ENCODE measurements around the gene ST8SIA4. TPM values are rescaled to one million over a fixed set of nuclear protein-coding genes. Genes with fewer than 3 reads are reported as not detected.
"Not testable (repeated sequence)": the region's sequence is repeated elsewhere in the genome, so short reads cannot be mapped to it uniquely, and the experiment has no call there.

Gene ST8SIA4
- total RNA-seq, 2 experiments from 2014 or later, result 17.8 to 19.5 TPM

DNA sequence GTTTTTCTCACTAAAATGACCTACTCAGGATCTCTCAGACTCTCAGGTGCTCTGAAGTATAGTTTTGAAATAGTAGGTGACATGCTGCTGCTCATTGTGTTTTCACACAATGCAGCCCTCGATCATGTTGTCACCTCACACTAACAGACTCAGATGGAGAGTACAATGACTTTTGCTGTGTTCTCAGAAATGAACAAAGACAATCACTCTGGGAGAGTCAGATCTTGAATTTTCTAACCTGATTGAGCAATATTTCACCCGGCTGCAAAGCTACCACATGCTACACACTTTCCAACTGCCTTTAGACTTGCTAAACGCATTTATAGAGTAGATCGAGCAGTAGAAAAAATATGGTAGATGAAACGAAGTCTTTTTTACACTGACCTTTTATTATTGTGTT, 113.4 kb downstream of the ST8SIA4 start:
- Mint-ChIP-seq H3K9me3 (peaks cover 5% of the 10 kb centered on the region), H3K36me3 (ENCODE audit: low read depth) (no peaks in the 10 kb centered on the region), H3K27ac (no peak overlapping the region), H3K4me3 (no peak overlapping the region), H3K27me3 (no peaks in the 10 kb centered on the region), H3K4me1 (ENCODE audit: low read depth) (no peaks in the 10 kb centered on the region)
- Histone ChIP-seq H3K27ac (ENCODE audit: low read depth in 1 of 2, low read length in 2 of 2) (no peak overlapping the region), H3K27me3 (ENCODE audit: control insufficient read depth in 1 of 2, insufficient read depth in 2 of 2, low read length in 2 of 2) (no peaks in the 10 kb centered on the region), H3K9me3 (ENCODE audit: control insufficient read depth in 1 of 2, insufficient read depth in 1 of 2, low read length in 2 of 2) (peaks cover 0 to 20% of the 10 kb centered on the region in 2 experiments), H3K4me3 (ENCODE audit: low read length) (no peak overlapping the region), H3K4me1 (ENCODE audit: insufficient read depth, low read length) (no peaks in the 10 kb centered on the region), H3K36me3 (ENCODE audit: insufficient read depth, low read length) (no peaks in the 10 kb centered on the region)
- ChIA-PET CTCF (no interaction called here), POLR2A (interaction anchor here (0.8 kb wide), 1 partner anchor 111 kb away, joined by 3 read pairs; no protein-coding TSS in a partner anchor)
- ATAC-seq (ENCODE audit: poor library complexity) (no peak), DNase-seq (no peak)
- intact Hi-C loops (cut with DNase I, micrococcal nuclease), result no loop called here
- no peak for TF ChIP-seq CTCF (IDR thresholded peaks at IDR 0.05)

DNA sequence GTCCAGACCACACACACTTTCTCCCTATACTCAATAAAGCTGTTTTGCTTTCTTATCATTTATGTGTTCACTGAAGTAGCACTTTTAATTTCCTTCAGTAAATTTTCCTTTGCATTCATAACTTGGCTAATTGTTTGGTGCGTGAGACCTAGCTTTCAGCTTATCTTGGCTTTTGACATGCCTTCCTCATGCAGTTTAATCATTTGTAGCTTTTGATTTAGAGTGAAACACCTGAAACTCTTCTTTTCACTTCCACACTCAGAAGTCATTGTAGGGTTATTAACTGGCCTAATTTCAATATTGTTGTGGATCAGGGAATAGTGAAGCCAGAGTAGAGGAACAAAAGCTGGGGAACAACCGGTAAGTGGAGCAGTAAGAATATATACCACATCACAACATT, 114.7 kb downstream of the ST8SIA4 start:
- CTCF ChIA-PET, result interaction anchor here (1.2 kb wide), 1 partner anchor 112 kb away, joined by 3 read pairs; no protein-coding TSS in a partner anchor
- DNase-seq (no peak), ATAC-seq (ENCODE audit: poor library complexity) (no peak)
- Mint-ChIP-seq H3K36me3 (ENCODE audit: low read depth) (no peaks in the 10 kb centered on the region), H3K4me1 (ENCODE audit: low read depth) (no peaks in the 10 kb centered on the region), H3K27me3 (no peaks in the 10 kb centered on the region), H3K27ac (no peak overlapping the region), H3K4me3 (no peak overlapping the region), H3K9me3 (peaks cover 5% of the 10 kb centered on the region)
- TF ChIP-seq CTCF (IDR thresholded peaks at IDR 0.05), result no peak
- H3K9me3 ChIP-seq (ENCODE audit: control insufficient read depth in 1 of 2, insufficient read depth in 1 of 2, low read length in 2 of 2), result peaks cover 0 to 10% of the 10 kb centered on the region in 2 experiments
- intact Hi-C loops (cut with DNase I, micrococcal nuclease), result no loop called here
- H3K27me3 ChIP-seq (ENCODE audit: control insufficient read depth in 1 of 2, insufficient read depth in 2 of 2, low read length in 2 of 2), result no peaks in the 10 kb centered on the region
- POLR2A ChIA-PET, result no interaction called here
- no peaks in the 10 kb centered on the region for H3K36me3 ChIP-seq (ENCODE audit: insufficient read depth, low read length)
- no peak overlapping the region for H3K27ac ChIP-seq (ENCODE audit: low read depth in 1 of 2, low read length in 2 of 2)
- no peaks in the 10 kb centered on the region for H3K4me1 ChIP-seq (ENCODE audit: insufficient read depth, low read length)
- no peak overlapping the region for H3K4me3 ChIP-seq (ENCODE audit: low read length)

- Mint-ChIP-seq H3K4me3 (no peak overlapping the region), H3K27ac (no peak overlapping the region), H3K36me3 (ENCODE audit: low read depth) (no peaks in the 10 kb centered on the region), H3K4me1 (ENCODE audit: low read depth) (no peaks in the 10 kb centered on the region), H3K9me3 (peaks cover 1% of the 10 kb centered on the region), H3K27me3 (no peaks in the 10 kb centered on the region)
- Histone ChIP-seq H3K27ac (ENCODE audit: low read depth in 1 of 2, low read length in 2 of 2) (no peak overlapping the region), H3K4me3 (ENCODE audit: low read length) (no peak overlapping the region), H3K36me3 (ENCODE audit: insufficient read depth, low read length) (no peaks in the 10 kb centered on the region), H3K27me3 (ENCODE audit: control insufficient read depth in 1 of 2, insufficient read depth in 2 of 2, low read length in 2 of 2) (no peaks in the 10 kb centered on the region), H3K9me3 (ENCODE audit: control insufficient read depth in 1 of 2, insufficient read depth in 1 of 2, low read length in 2 of 2) (peaks cover 0 to 10% of the 10 kb centered on the region in 2 experiments), H3K4me1 (ENCODE audit: insufficient read depth, low read length) (no peaks in the 10 kb centered on the region)
- no peak for DNase-seq
- intact Hi-C loops (cut with DNase I, micrococcal nuclease), result no loop called here
- ChIA-PET POLR2A (no interaction called here), CTCF (no interaction called here)
- no peak for ATAC-seq (ENCODE audit: poor library complexity)
- no peak for TF ChIP-seq CTCF (IDR thresholded peaks at IDR 0.05)
Observed at GRCh38 chr5:100787648-100788047, 115.4 kb downstream of the ST8SIA4 start.

GRCh38 chr5:100785536-100785935, 117.5 kb downstream of the ST8SIA4 start:
- ATAC-seq (ENCODE audit: poor library complexity); CTCF ChIA-PET; intact Hi-C loops (cut with DNase I, micrococcal nuclease); H3K9me3 ChIP-seq (ENCODE audit: control insufficient read depth in 1 of 2, insufficient read depth in 1 of 2, low read length in 2 of 2); H3K27ac ChIP-seq (ENCODE audit: low read depth in 1 of 2, low read length in 2 of 2); H3K27me3 Mint-ChIP-seq; DNase-seq; H3K27ac Mint-ChIP-seq; H3K4me3 ChIP-seq (ENCODE audit: low read length); POLR2A ChIA-PET; H3K9me3 Mint-ChIP-seq; H3K4me1 ChIP-seq (ENCODE audit: insufficient read depth, low read length); H3K36me3 ChIP-seq (ENCODE audit: insufficient read depth, low read length); H3K27me3 ChIP-seq (ENCODE audit: control insufficient read depth in 1 of 2, insufficient read depth in 2 of 2, low read length in 2 of 2); H3K36me3 Mint-ChIP-seq (ENCODE audit: low read depth); H3K4me1 Mint-ChIP-seq (ENCODE audit: low read depth); H3K4me3 Mint-ChIP-seq: not testable (repeated sequence)

Data from CD4-positive, alpha-beta T cell (primary cell).